ENCODE data around the gene PHLPP1. TPM values are rescaled to one million over a fixed set of nuclear protein-coding genes. Genes with fewer than 3 reads are reported as not detected.

PHLPP1 gene
- total RNA-seq, 3 donors from 2014 or later: 9.8 to 19.9 (median 15.4) TPM

- H3K36me3 ChIP-seq: no peaks in the 10 kb centered on the region
- H3K27ac ChIP-seq: peak overlapping the region in 1 of 2 donors; percentile 3
- H3K27me3 ChIP-seq: no peaks in the 10 kb centered on the region
- no peaks in the 10 kb centered on the region for H3K9me3 ChIP-seq
- intact Hi-C loops (cut with DNase I; ENCODE audit: low total_unique reads): loop anchor here (10.0 kb wide), 1 partner anchor 265 kb away; the partner anchor contains the start of gene PHLPP1
- DNase-seq (ENCODE audit: low spot score in 2 of 2): no peak
- peaks cover 0 to 6% of the 10 kb centered on the region in 2 donors for H3K4me1 ChIP-seq
- no peak for TF ChIP-seq POLR2A (IDR thresholded peaks at IDR 0.05)
- no peak overlapping the region for H3K4me3 ChIP-seq
Observed at GRCh38 chr18:62979900-62980299, 264.6 kb downstream of the PHLPP1 start.

- intact Hi-C loops (cut with DNase I; ENCODE audit: low total_unique reads): loop anchor here (10.0 kb wide), 1 partner anchor 267 kb away; the partner anchor contains the start of gene PHLPP1
- DNase-seq (ENCODE audit: low spot score in 2 of 2): no peak
- Histone ChIP-seq H3K27me3 (no peaks in the 10 kb centered on the region), H3K27ac (no peak overlapping the region), H3K4me3 (no peak overlapping the region), H3K9me3 (no peaks in the 10 kb centered on the region), H3K4me1 (peaks cover 0 to 6% of the 10 kb centered on the region in 2 donors), H3K36me3 (no peaks in the 10 kb centered on the region)
- TF ChIP-seq POLR2A (IDR thresholded peaks at IDR 0.05): no peak
- no peak for TF ChIP-seq CTCF (IDR thresholded peaks at IDR 0.05)
- TF ChIP-seq POLR2AphosphoS5 (IDR thresholded peaks at IDR 0.05): no peak
Observed at GRCh38 chr18:62981566-62981965, 266.2 kb downstream of the PHLPP1 start.

GRCh38 chr18:62982600-62983251 lies 267.4 kb downstream of the PHLPP1 start:
- no peak for TF ChIP-seq POLR2A (IDR thresholded peaks at IDR 0.05)
- peak; percentile 53 to 86 (median 70) for TF ChIP-seq CTCF (IDR thresholded peaks at IDR 0.05)
- intact Hi-C loops (cut with DNase I; ENCODE audit: low total_unique reads): loop anchor here (10.0 kb wide), 1 partner anchor 268 kb away; the partner anchor contains the start of gene PHLPP1
- H3K27me3 ChIP-seq: no peaks in the 10 kb centered on the region
- peak in 1 of 2 donors; percentile 38 for DNase-seq (ENCODE audit: low spot score in 2 of 2)
- no peaks in the 10 kb centered on the region for H3K36me3 ChIP-seq
- peak overlapping the region; percentile 21 to 56 (median 35) for H3K4me3 ChIP-seq
- peaks cover 0 to 6% of the 10 kb centered on the region in 2 donors for H3K4me1 ChIP-seq
- no peaks in the 10 kb centered on the region for H3K9me3 ChIP-seq
- no peak overlapping the region for H3K27ac ChIP-seq

GRCh38 chr18:62984656-62985315 lies 269.4 kb downstream of the PHLPP1 start:
- intact Hi-C loops (cut with DNase I; ENCODE audit: low total_unique reads): loop anchor here (10.0 kb wide), 1 partner anchor 270 kb away; the partner anchor contains the start of gene PHLPP1
- no peak for DNase-seq (ENCODE audit: low spot score in 2 of 2)
- TF ChIP-seq CTCF (IDR thresholded peaks at IDR 0.05): no peak
- TF ChIP-seq POLR2A (IDR thresholded peaks at IDR 0.05): no peak
- TF ChIP-seq POLR2AphosphoS5 (IDR thresholded peaks at IDR 0.05): no peak
- H3K27ac ChIP-seq: no peak overlapping the region
- H3K27me3 ChIP-seq: no peaks in the 10 kb centered on the region
- peaks cover 0 to 3% of the 10 kb centered on the region in 2 donors for H3K4me1 ChIP-seq
- H3K4me3 ChIP-seq: no peak overlapping the region
- no peaks in the 10 kb centered on the region for H3K36me3 ChIP-seq
- no peaks in the 10 kb centered on the region for H3K9me3 ChIP-seq

GRCh38 chr18:62986490-62986889 lies 271.1 kb downstream of the PHLPP1 start:
- no peaks in the 10 kb centered on the region for H3K4me1 ChIP-seq
- no peak overlapping the region for H3K4me3 ChIP-seq
- no peaks in the 10 kb centered on the region for H3K9me3 ChIP-seq
- TF ChIP-seq POLR2A (IDR thresholded peaks at IDR 0.05) (no peak), CTCF (IDR thresholded peaks at IDR 0.05) (no peak), POLR2AphosphoS5 (IDR thresholded peaks at IDR 0.05) (no peak)
- intact Hi-C loops (cut with DNase I; ENCODE audit: low total_unique reads): loop anchor here (10.0 kb wide), 1 partner anchor 272 kb away; the partner anchor contains the start of gene PHLPP1
- no peak overlapping the region for H3K27ac ChIP-seq
- no peaks in the 10 kb centered on the region for H3K27me3 ChIP-seq
- no peaks in the 10 kb centered on the region for H3K36me3 ChIP-seq
- no peak for DNase-seq (ENCODE audit: low spot score in 2 of 2)
